Measurements from ENCODE around the gene FAM222A.

DNA sequence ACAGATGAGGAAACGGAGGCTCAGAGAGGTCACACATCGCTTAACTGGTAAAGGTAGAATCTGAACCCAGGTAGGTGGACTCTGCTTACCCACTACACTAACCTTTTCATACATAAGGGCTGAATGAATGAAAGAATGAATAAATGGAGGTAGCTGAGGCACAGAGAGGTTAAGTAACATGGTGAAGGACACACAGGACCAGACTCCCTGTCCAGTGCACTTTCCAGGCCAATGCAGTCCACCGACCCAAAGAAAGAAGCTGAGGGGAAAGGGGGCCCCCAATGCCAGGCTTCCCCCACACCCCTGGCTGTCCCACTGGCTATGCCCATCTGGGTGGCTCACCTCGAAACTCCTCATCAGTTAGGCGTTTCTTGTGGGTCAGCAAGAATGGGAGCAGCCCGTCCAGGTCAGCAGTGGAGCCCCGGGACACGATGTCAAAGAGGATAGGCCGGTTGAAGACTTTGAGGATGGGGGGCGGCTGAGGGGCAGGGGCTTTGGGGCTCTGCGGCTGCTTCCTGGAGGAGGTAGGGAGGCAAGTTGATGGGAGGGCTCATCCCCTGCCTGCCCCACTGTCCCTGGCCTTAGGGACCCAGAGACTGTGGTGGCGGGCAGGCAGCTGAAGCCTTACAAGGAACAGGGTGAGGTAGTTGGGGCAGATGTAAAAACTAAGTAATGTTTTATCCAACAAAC is 94.5 kb downstream of the FAM222A start:
- TF ChIP-seq, protein P1, sequence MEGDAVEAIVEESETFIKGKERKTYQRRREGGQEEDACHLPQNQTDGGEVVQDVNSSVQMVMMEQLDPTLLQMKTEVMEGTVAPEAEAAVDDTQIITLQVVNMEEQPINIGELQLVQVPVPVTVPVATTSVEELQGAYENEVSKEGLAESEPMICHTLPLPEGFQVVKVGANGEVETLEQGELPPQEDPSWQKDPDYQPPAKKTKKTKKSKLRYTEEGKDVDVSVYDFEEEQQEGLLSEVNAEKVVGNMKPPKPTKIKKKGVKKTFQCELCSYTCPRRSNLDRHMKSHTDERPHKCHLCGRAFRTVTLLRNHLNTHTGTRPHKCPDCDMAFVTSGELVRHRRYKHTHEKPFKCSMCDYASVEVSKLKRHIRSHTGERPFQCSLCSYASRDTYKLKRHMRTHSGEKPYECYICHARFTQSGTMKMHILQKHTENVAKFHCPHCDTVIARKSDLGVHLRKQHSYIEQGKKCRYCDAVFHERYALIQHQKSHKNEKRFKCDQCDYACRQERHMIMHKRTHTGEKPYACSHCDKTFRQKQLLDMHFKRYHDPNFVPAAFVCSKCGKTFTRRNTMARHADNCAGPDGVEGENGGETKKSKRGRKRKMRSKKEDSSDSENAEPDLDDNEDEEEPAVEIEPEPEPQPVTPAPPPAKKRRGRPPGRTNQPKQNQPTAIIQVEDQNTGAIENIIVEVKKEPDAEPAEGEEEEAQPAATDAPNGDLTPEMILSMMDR (IDR thresholded peaks at IDR 0.05 in 2 of 3, conservative IDR thresholded peaks at IDR 0.05 in 1 of 3; ENCODE audit: borderline replicate concordance in 1 of 3, insufficient read depth in 1 of 3, low read depth in 2 of 3, low read length in 2 of 3) = no peak
- no peak for TF ChIP-seq POLR2A (IDR thresholded peaks at IDR 0.05; ENCODE audit: borderline replicate concordance, extremely low read depth, insufficient read depth, insufficient read length)
- TF ChIP-seq EGR1 (IDR thresholded peaks at IDR 0.05; ENCODE audit: low read depth) = no peak
- TF ChIP-seq EZH2 (IDR thresholded peaks at IDR 0.05) = no peak
- TF ChIP-seq TCF7L2 (IDR thresholded peaks at IDR 0.05; ENCODE audit: borderline replicate concordance, extremely low read depth, insufficient read depth, insufficient read length) = no peak
- TF ChIP-seq POLR2AphosphoS5 (IDR thresholded peaks at IDR 0.05; ENCODE audit: low read depth, low read length) = no peak
- TF ChIP-seq, protein P2, sequence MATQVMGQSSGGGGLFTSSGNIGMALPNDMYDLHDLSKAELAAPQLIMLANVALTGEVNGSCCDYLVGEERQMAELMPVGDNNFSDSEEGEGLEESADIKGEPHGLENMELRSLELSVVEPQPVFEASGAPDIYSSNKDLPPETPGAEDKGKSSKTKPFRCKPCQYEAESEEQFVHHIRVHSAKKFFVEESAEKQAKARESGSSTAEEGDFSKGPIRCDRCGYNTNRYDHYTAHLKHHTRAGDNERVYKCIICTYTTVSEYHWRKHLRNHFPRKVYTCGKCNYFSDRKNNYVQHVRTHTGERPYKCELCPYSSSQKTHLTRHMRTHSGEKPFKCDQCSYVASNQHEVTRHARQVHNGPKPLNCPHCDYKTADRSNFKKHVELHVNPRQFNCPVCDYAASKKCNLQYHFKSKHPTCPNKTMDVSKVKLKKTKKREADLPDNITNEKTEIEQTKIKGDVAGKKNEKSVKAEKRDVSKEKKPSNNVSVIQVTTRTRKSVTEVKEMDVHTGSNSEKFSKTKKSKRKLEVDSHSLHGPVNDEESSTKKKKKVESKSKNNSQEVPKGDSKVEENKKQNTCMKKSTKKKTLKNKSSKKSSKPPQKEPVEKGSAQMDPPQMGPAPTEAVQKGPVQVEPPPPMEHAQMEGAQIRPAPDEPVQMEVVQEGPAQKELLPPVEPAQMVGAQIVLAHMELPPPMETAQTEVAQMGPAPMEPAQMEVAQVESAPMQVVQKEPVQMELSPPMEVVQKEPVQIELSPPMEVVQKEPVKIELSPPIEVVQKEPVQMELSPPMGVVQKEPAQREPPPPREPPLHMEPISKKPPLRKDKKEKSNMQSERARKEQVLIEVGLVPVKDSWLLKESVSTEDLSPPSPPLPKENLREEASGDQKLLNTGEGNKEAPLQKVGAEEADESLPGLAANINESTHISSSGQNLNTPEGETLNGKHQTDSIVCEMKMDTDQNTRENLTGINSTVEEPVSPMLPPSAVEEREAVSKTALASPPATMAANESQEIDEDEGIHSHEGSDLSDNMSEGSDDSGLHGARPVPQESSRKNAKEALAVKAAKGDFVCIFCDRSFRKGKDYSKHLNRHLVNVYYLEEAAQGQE (IDR thresholded peaks at IDR 0.05; ENCODE audit: low read depth) = no peak
- no peak for TF ChIP-seq YY1 (IDR thresholded peaks at IDR 0.05; ENCODE audit: extremely low read depth, insufficient replicate concordance, low read depth, low read length)
- no peak for TF ChIP-seq EZH2phosphoT487 (IDR thresholded peaks at IDR 0.05; ENCODE audit: borderline replicate concordance)
- TF ChIP-seq SIN3A (IDR thresholded peaks at IDR 0.05; ENCODE audit: low read depth) = no peak
- TF ChIP-seq RAD21 (IDR thresholded peaks at IDR 0.05; ENCODE audit: low read depth) = no peak
- TF ChIP-seq, protein P3, sequence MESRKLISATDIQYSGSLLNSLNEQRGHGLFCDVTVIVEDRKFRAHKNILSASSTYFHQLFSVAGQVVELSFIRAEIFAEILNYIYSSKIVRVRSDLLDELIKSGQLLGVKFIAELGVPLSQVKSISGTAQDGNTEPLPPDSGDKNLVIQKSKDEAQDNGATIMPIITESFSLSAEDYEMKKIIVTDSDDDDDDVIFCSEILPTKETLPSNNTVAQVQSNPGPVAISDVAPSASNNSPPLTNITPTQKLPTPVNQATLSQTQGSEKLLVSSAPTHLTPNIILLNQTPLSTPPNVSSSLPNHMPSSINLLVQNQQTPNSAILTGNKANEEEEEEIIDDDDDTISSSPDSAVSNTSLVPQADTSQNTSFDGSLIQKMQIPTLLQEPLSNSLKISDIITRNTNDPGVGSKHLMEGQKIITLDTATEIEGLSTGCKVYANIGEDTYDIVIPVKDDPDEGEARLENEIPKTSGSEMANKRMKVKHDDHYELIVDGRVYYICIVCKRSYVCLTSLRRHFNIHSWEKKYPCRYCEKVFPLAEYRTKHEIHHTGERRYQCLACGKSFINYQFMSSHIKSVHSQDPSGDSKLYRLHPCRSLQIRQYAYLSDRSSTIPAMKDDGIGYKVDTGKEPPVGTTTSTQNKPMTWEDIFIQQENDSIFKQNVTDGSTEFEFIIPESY (IDR thresholded peaks at IDR 0.05; ENCODE audit: extremely low read depth, insufficient replicate concordance, low read length) = no peak
- TF ChIP-seq, protein P4, sequence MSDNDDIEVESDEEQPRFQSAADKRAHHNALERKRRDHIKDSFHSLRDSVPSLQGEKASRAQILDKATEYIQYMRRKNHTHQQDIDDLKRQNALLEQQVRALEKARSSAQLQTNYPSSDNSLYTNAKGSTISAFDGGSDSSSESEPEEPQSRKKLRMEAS (IDR thresholded peaks at IDR 0.05) = no peak
- TF ChIP-seq SP1 (IDR thresholded peaks at IDR 0.05; ENCODE audit: low read depth) = no peak
